Thoracic aorta (tissue), 2 donors: ENCODE data around the gene FGD6. TPM values are rescaled to one million over a fixed set of nuclear protein-coding genes. Genes with fewer than 3 reads are reported as not detected.

ENCODE experiments used
- ATAC-seq: fragments of 150-250 bp; one replicate; pipeline ENCODE4 v1.8.0; 2017; ENCODE audit warnings: low read depth; ENCODE audit not compliant: insufficient number of reproducible peaks, low FRiP score
- DNase-seq: peaks from one replicate; pipeline ENCODE4 v3.0.0-alpha.2; 2020; ENCODE audit warnings: low spot score
- H3K27ac ChIP-seq, 2 donors: fragments of 200-600 bp; sonication (generic); 1 replicate in 1 of 2; 2 replicates in 1 of 2; pipeline ENCODE4 v1.5.1; 2016; ENCODE audit warnings: mild to moderate bottlenecking in 2 of 2, moderate library complexity in 2 of 2
- H3K27me3 ChIP-seq: fragments of 200-600 bp; sonication (generic); replicated peaks from 2 replicates; pipeline ENCODE4 v1.6.0; 2016; ENCODE audit warnings: mild to moderate bottlenecking; ENCODE audit not compliant: insufficient read depth
- H3K36me3 ChIP-seq: fragments of 200-600 bp; sonication (generic); one replicate; pipeline ENCODE4 v1.5.1; 2016
- H3K4me1 ChIP-seq, 2 donors: fragments of 200-600 bp; sonication (generic); 1 replicate in 1 of 2; 2 replicates in 1 of 2; pipeline versions ENCODE4 v1.5.1 to v1.6.0; 2016; ENCODE audit warnings: low read depth in 2 of 2, mild to moderate bottlenecking in 1 of 2; ENCODE audit not compliant: control insufficient read depth in 1 of 2
- H3K4me3 ChIP-seq: fragments of 200-600 bp; sonication (generic); 2 replicates; pipeline ENCODE4 v1.5.1; 2016; ENCODE audit warnings: mild to moderate bottlenecking
- H3K9me3 ChIP-seq: fragments of 200-600 bp; sonication (generic); 2 replicates; pipeline ENCODE4 v1.5.1; 2016
- total RNA-seq, 2 donors: library from RNA; depleted of rRNA; stranded (reverse); fragments of >200 nt; gene quantifications; one replicate each; pipeline versions ENCODE4 v1.1.0 to v1.2.3, GENCODE V29; 2016
- TF ChIP-seq, protein P1 (sequence below): fragments of 200-600 bp; sonication (generic); IDR thresholded peaks from one replicate; pipeline ENCODE4 v1.5.1; 2019; ENCODE audit warnings: antibody characterized with exemption

FGD6 gene
- total RNA-seq, 2 donors from 2014 or later = 8.4 to 9.8 TPM

DNA sequence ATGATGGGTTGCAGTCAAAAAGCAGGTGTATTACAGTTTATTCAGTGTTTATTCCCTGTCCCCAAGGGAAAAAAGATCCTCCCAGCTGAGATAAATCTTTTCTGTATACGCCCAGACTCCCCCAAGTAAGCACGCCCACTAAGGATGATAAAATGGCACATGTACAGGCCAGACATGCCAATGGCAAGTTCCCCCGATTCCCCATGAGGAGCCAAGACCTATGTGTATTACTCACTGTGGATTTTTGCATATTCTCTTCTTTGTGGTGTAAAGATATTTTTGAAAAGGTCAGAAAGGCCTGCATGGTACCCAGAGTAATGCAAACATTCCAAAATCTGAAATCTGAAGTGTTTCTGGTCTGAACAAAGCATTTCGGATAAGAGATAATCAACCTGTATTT is 166.0 kb downstream of the FGD6 start:
- no peaks in the 10 kb centered on the region for H3K27me3 ChIP-seq
- no peaks in the 10 kb centered on the region for H3K9me3 ChIP-seq
- no peaks in the 10 kb centered on the region for H3K4me1 ChIP-seq
- ATAC-seq (no peak), DNase-seq (no peak)
- H3K36me3 ChIP-seq = peaks cover 32% of the 10 kb centered on the region
- no peak overlapping the region for H3K27ac ChIP-seq
- H3K4me3 ChIP-seq = no peak overlapping the region
- TF ChIP-seq, protein P1, sequence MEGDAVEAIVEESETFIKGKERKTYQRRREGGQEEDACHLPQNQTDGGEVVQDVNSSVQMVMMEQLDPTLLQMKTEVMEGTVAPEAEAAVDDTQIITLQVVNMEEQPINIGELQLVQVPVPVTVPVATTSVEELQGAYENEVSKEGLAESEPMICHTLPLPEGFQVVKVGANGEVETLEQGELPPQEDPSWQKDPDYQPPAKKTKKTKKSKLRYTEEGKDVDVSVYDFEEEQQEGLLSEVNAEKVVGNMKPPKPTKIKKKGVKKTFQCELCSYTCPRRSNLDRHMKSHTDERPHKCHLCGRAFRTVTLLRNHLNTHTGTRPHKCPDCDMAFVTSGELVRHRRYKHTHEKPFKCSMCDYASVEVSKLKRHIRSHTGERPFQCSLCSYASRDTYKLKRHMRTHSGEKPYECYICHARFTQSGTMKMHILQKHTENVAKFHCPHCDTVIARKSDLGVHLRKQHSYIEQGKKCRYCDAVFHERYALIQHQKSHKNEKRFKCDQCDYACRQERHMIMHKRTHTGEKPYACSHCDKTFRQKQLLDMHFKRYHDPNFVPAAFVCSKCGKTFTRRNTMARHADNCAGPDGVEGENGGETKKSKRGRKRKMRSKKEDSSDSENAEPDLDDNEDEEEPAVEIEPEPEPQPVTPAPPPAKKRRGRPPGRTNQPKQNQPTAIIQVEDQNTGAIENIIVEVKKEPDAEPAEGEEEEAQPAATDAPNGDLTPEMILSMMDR = no peak

DNA sequence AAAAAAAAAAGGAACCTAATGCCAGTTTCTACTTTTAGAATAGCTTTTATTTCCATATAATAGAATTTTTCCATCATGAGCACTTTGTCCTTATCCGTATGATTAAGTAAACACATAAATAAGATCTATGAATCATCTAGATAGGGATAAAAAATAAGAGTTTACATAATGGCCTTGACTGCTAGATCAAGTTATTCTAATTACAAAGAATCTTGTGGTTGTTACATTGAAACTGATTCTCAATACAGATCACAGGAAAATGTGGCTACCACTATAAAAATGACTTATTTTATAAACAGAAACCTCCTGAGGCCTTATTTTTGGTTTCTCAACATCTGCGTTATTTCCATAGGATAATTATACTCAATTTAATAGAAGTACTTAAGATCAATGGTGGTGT is 179.4 kb downstream of the FGD6 start:
- TF ChIP-seq, protein P1 = no peak
- Histone ChIP-seq H3K27me3 (no peaks in the 10 kb centered on the region), H3K27ac (no peak overlapping the region), H3K36me3 (peaks cover 6% of the 10 kb centered on the region), H3K9me3 (no peaks in the 10 kb centered on the region), H3K4me3 (no peak overlapping the region), H3K4me1 (no peaks in the 10 kb centered on the region)
- no peak for DNase-seq
- no peak for ATAC-seq

DNA sequence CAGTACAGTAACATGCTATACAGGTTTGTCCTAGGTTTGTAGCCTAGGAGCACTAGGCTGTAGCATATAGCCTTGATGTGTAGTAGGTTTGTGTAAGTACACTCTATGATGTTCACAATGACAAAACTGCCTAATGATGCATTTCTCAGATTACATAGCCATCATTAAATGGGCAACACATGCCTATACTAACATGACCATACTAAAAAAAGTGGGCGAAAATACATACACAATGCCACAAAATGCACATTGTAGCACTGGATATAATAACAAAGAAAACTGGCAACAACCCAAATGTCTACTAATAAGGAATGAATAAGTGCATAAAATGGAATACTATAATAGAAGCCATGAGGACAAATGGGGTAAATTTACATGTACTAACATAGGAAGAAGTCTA is 182.5 kb downstream of the FGD6 start:
- Histone ChIP-seq H3K9me3 (no peaks in the 10 kb centered on the region), H3K27ac (no peak overlapping the region), H3K4me1 (no peaks in the 10 kb centered on the region), H3K27me3 (no peaks in the 10 kb centered on the region), H3K36me3 (peaks cover 8% of the 10 kb centered on the region), H3K4me3 (no peak overlapping the region)
- ATAC-seq = no peak
- TF ChIP-seq, protein P1 = no peak
- no peak for DNase-seq

Other genes starting within 250 kb of the FGD6 start
- gene NDUFA12, start 213.8 kb downstream of the FGD6 start, total RNA-seq = 10 to 100 TPM; 63.5 to 67.1 TPM
- gene NR2C1, start 143.8 kb downstream of the FGD6 start, total RNA-seq = 10 to 100 TPM; 45.6 to 92.8 TPM
- 100 to 1,000 TPM in 1 of 2 donors, 10 to 100 TPM in 1; 58.3 to 149 TPM for gene VEZT, start 340 bp upstream of the FGD6 start, total RNA-seq